Measurements from ENCODE around the gene DNAH6. TPM values are rescaled to one million over a fixed set of nuclear protein-coding genes. Genes with fewer than 3 reads are reported as not detected.
"Not testable (repeated sequence)": the region's sequence is repeated elsewhere in the genome, so short reads cannot be mapped to it uniquely, and the experiment has no call there.

DNAH6 gene
- polyA plus RNA-seq, 1 donor (not counting 4 experiments of a cell fraction or from before 2014, with no cell fraction given), result 0.05 TPM

- H3K9ac ChIP-seq (ENCODE audit: control insufficient read depth, extremely low read depth, insufficient read depth, low read length), result no peak overlapping the region
- H3K4me2 ChIP-seq (ENCODE audit: control insufficient read depth, extremely low read depth, insufficient read depth, low read depth, low read length), result no peak overlapping the region
- H4K20me1 ChIP-seq (ENCODE audit: control insufficient read depth, extremely low read depth, insufficient read depth, low read length), result no peaks in the 10 kb centered on the region
- H3K4me1 ChIP-seq (ENCODE audit: control insufficient read depth, extremely low read depth, insufficient read depth, low read length), result no peaks in the 10 kb centered on the region
- H3K9me3 ChIP-seq (ENCODE audit: control insufficient read depth, low read depth, low read length), result no peaks in the 10 kb centered on the region
- H3K9me1 ChIP-seq (ENCODE audit: control insufficient read depth, extremely low read depth, insufficient read depth, low read length), result no peaks in the 10 kb centered on the region
- H3K27ac ChIP-seq (ENCODE audit: control insufficient read depth, insufficient read depth, low read length), result no peak overlapping the region
- no peak overlapping the region for H2AFZ ChIP-seq (ENCODE audit: control insufficient read depth, low read length)
- H3K36me3 ChIP-seq (ENCODE audit: control insufficient read depth in 2 of 2, extremely low read depth in 1 of 2, insufficient read depth in 2 of 2, low read length in 2 of 2), result no peaks in the 10 kb centered on the region
- peaks cover 3% of the 10 kb centered on the region for H3K27me3 ChIP-seq (ENCODE audit: control insufficient read depth, extremely low read depth, insufficient read depth, low read length)
- dilution Hi-C loops (cut with MboI; ENCODE audit: extremely low pct_ligation_motif_present, low sequenced_read_pairs), result no loop called here
- no peak overlapping the region for H3K4me3 ChIP-seq (ENCODE audit: control insufficient read depth in 2 of 3, extremely low read depth in 1 of 3, insufficient read depth in 2 of 3, low read depth in 1 of 3, low read length in 3 of 3)
- DNase-seq (ENCODE audit: low read depth, low spot score) (no peak), FAIRE-seq (peak; percentile 48)
- H3K79me2 ChIP-seq (ENCODE audit: control insufficient read depth, insufficient read depth, low read length), result no peaks in the 10 kb centered on the region
- TF ChIP-seq CTCF (optimal IDR thresholded peaks at IDR 0.05 in 1 of 3, IDR thresholded peaks at IDR 0.05 in 1 of 3, conservative IDR thresholded peaks at IDR 0.05 in 1 of 3; ENCODE audit: extremely low read depth in 1 of 3, insufficient read depth in 2 of 3, low read length in 3 of 3) (peak in 2 of 3 experiments; percentile 19 to 37), EZH2 (IDR thresholded peaks at IDR 0.05; ENCODE audit: low read length) (no peak)
Measured at GRCh38 chr2:84865181-84865783, 349.0 kb downstream of the DNAH6 start.

GRCh38 chr2:84866122-84866521 lies 349.8 kb downstream of the DNAH6 start:
- Histone ChIP-seq H3K4me1 (ENCODE audit: control insufficient read depth, extremely low read depth, insufficient read depth, low read length) (no peaks in the 10 kb centered on the region), H3K27me3 (ENCODE audit: control insufficient read depth, extremely low read depth, insufficient read depth, low read length) (peaks cover 3% of the 10 kb centered on the region), H3K4me3 (ENCODE audit: control insufficient read depth in 2 of 3, extremely low read depth in 1 of 3, insufficient read depth in 2 of 3, low read depth in 1 of 3, low read length in 3 of 3) (no peak overlapping the region), H3K27ac (ENCODE audit: control insufficient read depth, insufficient read depth, low read length) (no peak overlapping the region), H4K20me1 (ENCODE audit: control insufficient read depth, extremely low read depth, insufficient read depth, low read length) (no peaks in the 10 kb centered on the region), H3K36me3 (ENCODE audit: control insufficient read depth in 2 of 2, extremely low read depth in 1 of 2, insufficient read depth in 2 of 2, low read length in 2 of 2) (no peaks in the 10 kb centered on the region), H3K9me1 (ENCODE audit: control insufficient read depth, extremely low read depth, insufficient read depth, low read length) (no peaks in the 10 kb centered on the region), H3K9ac (ENCODE audit: control insufficient read depth, extremely low read depth, insufficient read depth, low read length) (no peak overlapping the region), H2AFZ (ENCODE audit: control insufficient read depth, low read length) (no peak overlapping the region), H3K79me2 (ENCODE audit: control insufficient read depth, insufficient read depth, low read length) (no peaks in the 10 kb centered on the region), H3K4me2 (ENCODE audit: control insufficient read depth, extremely low read depth, insufficient read depth, low read depth, low read length) (no peak overlapping the region), H3K9me3 (ENCODE audit: control insufficient read depth, low read depth, low read length) (no peaks in the 10 kb centered on the region)
- dilution Hi-C loops (cut with MboI; ENCODE audit: extremely low pct_ligation_motif_present, low sequenced_read_pairs), result no loop called here
- TF ChIP-seq CTCF (optimal IDR thresholded peaks at IDR 0.05 in 1 of 3, IDR thresholded peaks at IDR 0.05 in 1 of 3, conservative IDR thresholded peaks at IDR 0.05 in 1 of 3; ENCODE audit: extremely low read depth in 1 of 3, insufficient read depth in 2 of 3, low read length in 3 of 3) (no peak), EZH2 (IDR thresholded peaks at IDR 0.05; ENCODE audit: low read length) (no peak)
- DNase-seq (ENCODE audit: low read depth, low spot score) (no peak), FAIRE-seq (no peak)

- H3K27me3 ChIP-seq (ENCODE audit: control insufficient read depth, extremely low read depth, insufficient read depth, low read length); H2AFZ ChIP-seq (ENCODE audit: control insufficient read depth, low read length); DNase-seq (ENCODE audit: low read depth, low spot score); H3K9ac ChIP-seq (ENCODE audit: control insufficient read depth, extremely low read depth, insufficient read depth, low read length); H3K79me2 ChIP-seq (ENCODE audit: control insufficient read depth, insufficient read depth, low read length); dilution Hi-C loops (cut with MboI; ENCODE audit: extremely low pct_ligation_motif_present, low sequenced_read_pairs); H4K20me1 ChIP-seq (ENCODE audit: control insufficient read depth, extremely low read depth, insufficient read depth, low read length); H3K9me1 ChIP-seq (ENCODE audit: control insufficient read depth, extremely low read depth, insufficient read depth, low read length); FAIRE-seq; H3K4me1 ChIP-seq (ENCODE audit: control insufficient read depth, extremely low read depth, insufficient read depth, low read length); H3K27ac ChIP-seq (ENCODE audit: control insufficient read depth, insufficient read depth, low read length); H3K36me3 ChIP-seq (ENCODE audit: control insufficient read depth in 2 of 2, extremely low read depth in 1 of 2, insufficient read depth in 2 of 2, low read length in 2 of 2); H3K4me3 ChIP-seq (ENCODE audit: control insufficient read depth in 2 of 3, extremely low read depth in 1 of 3, insufficient read depth in 2 of 3, low read depth in 1 of 3, low read length in 3 of 3); H3K9me3 ChIP-seq (ENCODE audit: control insufficient read depth, low read depth, low read length); H3K4me2 ChIP-seq (ENCODE audit: control insufficient read depth, extremely low read depth, insufficient read depth, low read depth, low read length): not testable (repeated sequence)
Measured at GRCh38 chr2:84868327-84868726, 352.0 kb downstream of the DNAH6 start.
